BE2C (cell line): ENCODE results near the gene PTPRCAP.

Source experiments
- DNase-seq: peaks from one replicate; pipeline ENCODE4 v3.0.0-alpha.2; 2020
- H3K27me3 ChIP-seq: fragments of 250-450 bp; sonication (Bioruptor Pico); 2 replicates; pipeline ENCODE4 v1.5.1; 2020; ENCODE audit warnings: mild to moderate bottlenecking
- H3K36me3 ChIP-seq: fragments of 250-450 bp; sonication (Bioruptor Pico); 2 replicates; pipeline ENCODE4 v1.5.1; 2020; ENCODE audit warnings: mild to moderate bottlenecking
- H3K4me1 ChIP-seq: fragments of 250-450 bp; sonication (Bioruptor Pico); 2 replicates; pipeline ENCODE4 v1.5.1; 2020
- H3K4me3 ChIP-seq: 2 replicates; pipeline ENCODE4 v1.5.1; 2011; ENCODE audit warnings: low read depth, low read length
- H3K9me3 ChIP-seq: fragments of 250-450 bp; sonication (Bioruptor Pico); 2 replicates; pipeline ENCODE4 v1.5.1; 2020
- CTCF ChIP-seq: IDR thresholded peaks from 2 replicates; pipeline ENCODE4 v1.5.1; 2012; ENCODE audit warnings: mild to moderate bottlenecking, low read depth, low read length

Gene PTPRCAP

GRCh38 chr11:67433536-67434394 is 3.7 kb downstream of the PTPRCAP start:
- no peak for DNase-seq
- peaks cover 12% of the 10 kb centered on the region for H3K4me1 ChIP-seq
- no peak for TF ChIP-seq CTCF
- H3K9me3 ChIP-seq = no peaks in the 10 kb centered on the region
- no peaks in the 10 kb centered on the region for H3K27me3 ChIP-seq
- no peak overlapping the region for H3K4me3 ChIP-seq
- H3K36me3 ChIP-seq = peaks cover 56% of the 10 kb centered on the region

- no peak overlapping the region for H3K4me3 ChIP-seq
- H3K9me3 ChIP-seq = no peaks in the 10 kb centered on the region
- peaks cover 12% of the 10 kb centered on the region for H3K4me1 ChIP-seq
- no peaks in the 10 kb centered on the region for H3K27me3 ChIP-seq
- DNase-seq = no peak
- peaks cover 56% of the 10 kb centered on the region for H3K36me3 ChIP-seq
- TF ChIP-seq CTCF = no peak
Observed at GRCh38 chr11:67432655-67433349, 4.7 kb downstream of the PTPRCAP start.

GRCh38 chr11:67431346-67432249 is 5.9 kb downstream of the PTPRCAP start:
- Histone ChIP-seq H3K4me3 (no peak overlapping the region), H3K9me3 (no peaks in the 10 kb centered on the region), H3K36me3 (peaks cover 56% of the 10 kb centered on the region), H3K4me1 (peaks cover 11% of the 10 kb centered on the region), H3K27me3 (no peaks in the 10 kb centered on the region)
- DNase-seq = no peak
- no peak for TF ChIP-seq CTCF

GRCh38 chr11:67429722-67430121 is 7.8 kb downstream of the PTPRCAP start:
- Histone ChIP-seq H3K4me3 (no peak overlapping the region), H3K9me3 (no peaks in the 10 kb centered on the region), H3K36me3 (peaks cover 40% of the 10 kb centered on the region), H3K4me1 (peaks cover 4% of the 10 kb centered on the region; the same call in 1 of the 2 replicates), H3K27me3 (no peaks in the 10 kb centered on the region)
- DNase-seq = no peak
- TF ChIP-seq CTCF = no peak

GRCh38 chr11:67429038-67429668 is 8.3 kb downstream of the PTPRCAP start:
- peak overlapping the region; percentile 99 for H3K4me3 ChIP-seq
- DNase-seq = no peak
- no peaks in the 10 kb centered on the region for H3K27me3 ChIP-seq
- H3K36me3 ChIP-seq = peaks cover 35% of the 10 kb centered on the region
- H3K9me3 ChIP-seq = no peaks in the 10 kb centered on the region
- peaks cover 4% of the 10 kb centered on the region; the same call in 1 of the 2 replicates for H3K4me1 ChIP-seq
- TF ChIP-seq CTCF = no peak
